Loucy (cell line): ENCODE results near the gene ZNF284.

Experiments
- CTCF ChIP-seq: fragments of 200-600 bp; sonication (generic); conservative IDR thresholded peaks from 2 replicates; pipeline ENCODE4 v1.5.1; 2014; ENCODE audit warnings: mild to moderate bottlenecking, antibody characterized with exemption, low read length
- EZH2phosphoT487 ChIP-seq: fragments of 200-600 bp; IDR thresholded peaks from 2 replicates; pipeline ENCODE4 v1.6.1; 2018; ENCODE audit warnings: antibody characterized with exemption, mild to moderate bottlenecking, moderate library complexity, borderline replicate concordance

DNA sequence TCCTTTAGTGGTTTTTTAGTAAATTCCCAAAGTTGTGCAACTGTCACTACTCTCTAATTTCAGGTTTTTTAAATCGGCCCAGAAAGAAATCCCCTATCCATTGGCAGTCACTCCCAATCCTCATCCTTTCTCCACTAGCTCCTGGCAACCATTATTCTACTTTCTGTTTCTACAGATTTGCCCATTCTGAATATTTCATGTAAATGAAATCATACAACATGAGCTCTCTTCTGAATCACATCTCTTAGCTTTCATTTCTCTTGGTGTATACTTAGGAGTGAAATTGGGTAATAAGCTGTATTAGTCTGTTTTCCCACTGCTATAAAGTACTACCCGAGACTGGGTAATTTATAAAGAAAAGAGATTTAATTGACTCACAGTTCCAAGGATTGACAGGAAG is 29.8 kb upstream of the ZNF284 start:
- TF ChIP-seq EZH2phosphoT487: no peak
- TF ChIP-seq CTCF: no peak
